Stomach smooth muscle (tissue), 2 donors: ENCODE measurements around the gene MZT2A.
"Not testable (repeated sequence)": the region's sequence is repeated elsewhere in the genome, so short reads cannot be mapped to it uniquely, and the experiment has no call there.

Experiments
- H3K27ac ChIP-seq: one replicate; pipeline ENCODE4 v1.7.0; 2013; ENCODE audit warnings: mild to moderate bottlenecking, low read length, inconsistent platforms
- H3K27me3 ChIP-seq, 2 donors: one replicate each; pipeline ENCODE4 v1.7.0; 2013; ENCODE audit warnings: low read length in 2 of 2; ENCODE audit not compliant: insufficient read depth in 2 of 2, control insufficient read depth in 1 of 2
- H3K36me3 ChIP-seq, 2 donors: one replicate each; pipeline ENCODE4 v1.7.0; 2013; ENCODE audit warnings: low read length in 2 of 2; ENCODE audit not compliant: control insufficient read depth in 2 of 2, insufficient read depth in 2 of 2
- H3K4me1 ChIP-seq: one replicate; pipeline ENCODE4 v1.7.0; 2013; ENCODE audit warnings: low read length; ENCODE audit not compliant: control insufficient read depth, insufficient read depth
- H3K4me3 ChIP-seq, 2 donors: one replicate each; pipeline ENCODE4 v1.7.0; 2013; ENCODE audit warnings: low read length in 2 of 2
- H3K9ac ChIP-seq, 2 donors: one replicate each; pipeline ENCODE4 v1.7.0; 2013; ENCODE audit warnings: low read length in 2 of 2, mild to moderate bottlenecking in 1 of 2
- H3K9me3 ChIP-seq, 2 donors: one replicate each; pipeline ENCODE4 v1.7.0; 2013; ENCODE audit warnings: low read length in 2 of 2; ENCODE audit not compliant: control insufficient read depth in 2 of 2
- donor health status: healthy.
- donor health status: Pancreatic carcinoma.

MZT2A gene

DNA sequence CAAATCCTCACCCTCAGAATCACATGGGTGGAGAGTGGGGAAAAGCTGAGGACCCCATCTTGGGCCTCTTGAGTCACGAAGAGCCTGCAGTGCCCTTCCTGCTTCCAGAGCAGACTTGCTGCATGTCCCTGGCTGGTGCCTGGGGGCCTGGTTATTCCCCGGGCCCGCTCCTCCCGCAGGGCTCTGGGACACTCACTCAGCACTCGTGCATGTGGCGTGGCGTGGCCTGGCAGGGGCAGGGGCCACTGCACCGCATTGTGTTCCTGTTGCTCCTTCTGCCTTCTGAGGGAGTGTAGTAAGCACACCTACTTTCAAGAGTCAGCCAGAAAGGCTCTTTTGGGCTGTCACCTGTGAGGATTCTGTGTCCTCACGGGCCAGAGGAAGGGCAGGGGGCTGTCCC, 17.4 kb upstream of the MZT2A start:
- no peaks in the 10 kb centered on the region for H3K4me1 ChIP-seq
- no peaks in the 10 kb centered on the region for H3K27me3 ChIP-seq
- H3K36me3 ChIP-seq, result peaks cover 24 to 33% of the 10 kb centered on the region in 2 donors
- no peak overlapping the region for H3K27ac ChIP-seq
- no peaks in the 10 kb centered on the region for H3K9me3 ChIP-seq
- H3K9ac ChIP-seq, result no peak overlapping the region
- no peak overlapping the region for H3K4me3 ChIP-seq

GRCh38 chr2:131504082-131504750, 12.0 kb upstream of the MZT2A start:
- not testable (repeated sequence) for H3K27me3 ChIP-seq, H3K4me1 ChIP-seq, H3K9me3 ChIP-seq, H3K9ac ChIP-seq, H3K27ac ChIP-seq, H3K4me3 ChIP-seq
- H3K36me3 ChIP-seq, result peaks cover 33 to 46% of the 10 kb centered on the region in 2 donors

DNA sequence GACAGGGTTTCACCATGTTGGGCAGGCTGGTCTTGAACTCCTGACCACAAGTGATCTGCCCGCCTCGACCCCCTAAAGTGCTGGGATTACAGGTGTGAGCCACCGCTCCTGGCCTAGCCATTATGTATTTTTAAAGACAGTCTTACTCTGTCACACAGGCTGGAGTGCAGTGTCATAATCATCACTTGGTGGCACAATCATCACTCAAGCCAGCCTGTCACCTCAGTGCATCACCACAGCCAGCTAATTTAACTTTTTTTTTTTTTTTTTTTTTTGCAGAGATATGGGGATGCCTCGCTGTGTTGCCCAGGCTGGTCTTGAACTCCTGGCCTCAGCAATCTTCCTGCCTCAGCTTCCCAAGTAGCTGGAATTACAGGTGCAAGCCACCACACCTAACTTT, 11.4 kb upstream of the MZT2A start:
- not testable (repeated sequence) for H3K27ac ChIP-seq, H3K9ac ChIP-seq, H3K27me3 ChIP-seq, H3K9me3 ChIP-seq, H3K4me1 ChIP-seq, H3K4me3 ChIP-seq
- H3K36me3 ChIP-seq, result peaks cover 28 to 40% of the 10 kb centered on the region in 2 donors

GRCh38 chr2:131498321-131498973, 6.2 kb upstream of the MZT2A start:
- peaks cover 9 to 14% of the 10 kb centered on the region in 2 donors for H3K36me3 ChIP-seq

GRCh38 chr2:131495506-131495905, 3.3 kb upstream of the MZT2A start:
- H3K36me3 ChIP-seq, H3K27me3 ChIP-seq, H3K9ac ChIP-seq, H3K27ac ChIP-seq, H3K4me3 ChIP-seq, H3K9me3 ChIP-seq: not testable (repeated sequence)
- H3K4me1 ChIP-seq, result peaks cover 20% of the 10 kb centered on the region

More at GRCh38 chr2:131498321-131498973, 6.2 kb upstream of the MZT2A start:
- not testable (repeated sequence) for H3K4me3 ChIP-seq, H3K9ac ChIP-seq, H3K27ac ChIP-seq, H3K27me3 ChIP-seq, H3K9me3 ChIP-seq
- H3K4me1 ChIP-seq, result peaks cover 11% of the 10 kb centered on the region

DNA sequence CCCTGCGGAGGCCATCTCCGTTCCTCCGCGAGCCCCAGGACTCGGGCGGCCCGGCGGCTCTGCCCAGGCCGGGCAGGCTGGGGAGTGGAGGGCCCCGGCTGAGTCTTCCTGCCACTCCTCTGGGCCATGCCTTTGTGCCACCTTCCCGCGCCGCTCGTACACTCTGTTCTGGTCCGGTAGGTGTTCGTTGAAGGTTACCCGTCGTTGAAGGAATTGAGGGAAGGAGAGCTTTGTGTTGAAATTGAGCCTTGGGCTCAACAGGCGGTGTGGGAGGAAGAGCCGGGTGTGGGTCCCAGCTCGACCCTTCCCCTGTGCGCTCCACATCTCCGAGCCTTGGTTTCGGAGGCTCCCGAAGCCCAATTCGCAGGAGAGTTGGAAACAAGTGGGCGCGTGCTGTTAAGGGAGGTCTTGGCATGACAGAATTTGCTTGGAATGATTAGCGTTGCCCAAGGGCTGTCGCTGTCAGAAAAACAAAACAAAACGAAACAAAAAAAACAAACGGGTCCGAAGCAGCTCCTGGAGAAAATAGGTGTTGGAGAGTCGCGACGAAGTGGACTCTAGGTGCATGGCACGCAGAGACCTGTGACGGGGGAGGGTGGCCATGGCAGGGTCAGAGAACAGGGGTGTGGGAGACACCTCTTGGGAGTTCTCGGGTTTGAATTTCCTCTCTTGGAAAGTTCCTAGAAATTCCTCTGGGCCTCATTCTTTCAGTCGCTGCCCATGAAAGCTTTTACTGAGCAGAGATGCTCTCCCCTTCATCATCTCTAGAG, 1.2 kb upstream of the MZT2A start:
- Histone ChIP-seq H3K9ac (peak overlapping the region; percentile 89 to 94), H3K27me3 (no peaks in the 10 kb centered on the region), H3K4me1 (peaks cover 23% of the 10 kb centered on the region), H3K27ac (peak overlapping the region; percentile 66), H3K9me3 (no peaks in the 10 kb centered on the region), H3K4me3 (peak overlapping the region; percentile 88 to 95), H3K36me3 (peaks cover 0 to 2% of the 10 kb centered on the region in 2 donors)

DNA sequence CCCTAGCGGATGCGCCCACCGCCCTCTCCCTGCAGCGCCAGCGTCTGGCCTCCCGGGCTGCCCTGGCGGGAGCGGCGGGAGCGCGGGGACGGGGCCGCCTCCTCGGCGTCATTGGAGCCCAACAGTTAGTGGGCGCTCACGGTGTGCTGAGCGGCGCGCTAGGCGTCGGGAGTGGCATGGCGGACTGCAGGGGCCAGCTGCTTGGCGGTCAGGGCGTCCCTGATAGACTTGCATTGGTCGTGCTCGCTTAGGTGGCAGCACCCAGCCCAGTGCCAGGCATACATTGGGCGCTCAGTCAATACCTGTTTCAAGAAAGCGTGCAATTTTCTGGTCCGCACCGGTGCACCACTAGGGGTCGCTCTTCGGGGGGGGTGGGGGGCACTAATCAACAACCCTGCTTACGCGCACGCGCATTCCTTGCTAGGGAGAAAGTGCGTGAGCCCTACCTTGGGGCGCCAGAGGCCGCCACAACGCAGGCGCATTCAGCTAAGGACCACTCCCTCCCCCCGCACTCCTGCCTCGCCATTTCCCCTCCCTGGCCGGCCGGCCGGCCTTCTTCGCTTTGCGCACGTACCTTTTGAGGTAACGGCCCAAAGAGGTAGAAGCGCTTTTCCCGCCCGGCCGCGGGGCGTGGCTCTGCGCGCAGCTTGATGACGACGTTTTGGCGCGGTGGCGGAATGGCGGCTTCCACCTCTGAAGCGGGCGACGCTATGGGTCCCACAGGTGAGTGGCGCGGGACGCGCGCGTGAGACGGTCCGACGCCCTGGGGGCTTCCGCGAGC, 411 bp upstream of the MZT2A start:
- no peaks in the 10 kb centered on the region for H3K9me3 ChIP-seq
- no peaks in the 10 kb centered on the region for H3K36me3 ChIP-seq
- H3K27me3 ChIP-seq, result no peaks in the 10 kb centered on the region
- H3K27ac ChIP-seq, result peak overlapping the region; percentile 66
- H3K9ac ChIP-seq, result peak overlapping the region; percentile 89 to 94
- peak overlapping the region; percentile 88 to 95 for H3K4me3 ChIP-seq
- H3K4me1 ChIP-seq, result peaks cover 23% of the 10 kb centered on the region

GRCh38 chr2:131491469-131491836, 744 bp downstream of the MZT2A start:
- peak overlapping the region; percentile 44 to 51 for H3K9ac ChIP-seq
- peak overlapping the region; percentile 46 to 65 for H3K4me3 ChIP-seq
- not testable (repeated sequence) for H3K27ac ChIP-seq

GRCh38 chr2:131490616-131491468, 1.4 kb downstream of the MZT2A start:
- peak overlapping the region; percentile 46 to 65 for H3K4me3 ChIP-seq
- H3K27ac ChIP-seq, H3K27me3 ChIP-seq, H3K36me3 ChIP-seq, H3K9me3 ChIP-seq: not testable (repeated sequence)
- H3K4me1 ChIP-seq, result peaks cover 23% of the 10 kb centered on the region
- peak overlapping the region; percentile 44 to 51 for H3K9ac ChIP-seq

More at GRCh38 chr2:131491469-131491836, 744 bp downstream of the MZT2A start:
- not testable (repeated sequence) for H3K27me3 ChIP-seq, H3K9me3 ChIP-seq, H3K36me3 ChIP-seq
- peaks cover 23% of the 10 kb centered on the region for H3K4me1 ChIP-seq
